Ishikawa (cell line): ENCODE results near the gene SMKR1.

Experiments
- CEBPB ChIP-seq: IDR thresholded peaks from 2 replicates; pipeline ENCODE4 v1.6.1; 2012
- CREB1 ChIP-seq: IDR thresholded peaks from 2 replicates; pipeline ENCODE4 v1.6.1; 2012; ENCODE audit warnings: low read depth
- EP300 ChIP-seq: IDR thresholded peaks from 2 replicates; pipeline ENCODE4 v1.6.1; 2012; ENCODE audit warnings: borderline replicate concordance
- FOXM1 ChIP-seq: IDR thresholded peaks from 2 replicates; pipeline ENCODE4 v1.6.1; 2012; ENCODE audit warnings: low read depth, borderline replicate concordance
- NFIC ChIP-seq: IDR thresholded peaks from 2 replicates; pipeline ENCODE4 v1.6.1; 2012
- RAD21 ChIP-seq: IDR thresholded peaks from 2 replicates; pipeline ENCODE4 v1.6.1; 2012; ENCODE audit warnings: low read depth
- REST ChIP-seq: IDR thresholded peaks from 2 replicates; pipeline ENCODE4 v1.6.1; 2012; ENCODE audit warnings: low read depth, mild to moderate bottlenecking
- TAF1 ChIP-seq: IDR thresholded peaks from 2 replicates; pipeline ENCODE4 v1.6.1; 2012; ENCODE audit warnings: low read depth, mild to moderate bottlenecking
- TCF12 ChIP-seq: IDR thresholded peaks from 2 replicates; pipeline ENCODE4 v1.6.1; 2012; ENCODE audit warnings: low read depth
- TEAD4 ChIP-seq: IDR thresholded peaks from 2 replicates; pipeline ENCODE4 v1.6.1; 2012
- YY1 ChIP-seq: IDR thresholded peaks from 2 replicates; pipeline ENCODE4 v1.6.1; 2012; ENCODE audit warnings: low read depth
- ZBTB7A ChIP-seq: IDR thresholded peaks from 2 replicates; pipeline ENCODE4 v1.6.1; 2012; ENCODE audit warnings: low read depth
- TF ChIP-seq, protein P1 (sequence below): IDR thresholded peaks from 2 replicates; pipeline ENCODE4 v1.6.1; 2012

DNA sequence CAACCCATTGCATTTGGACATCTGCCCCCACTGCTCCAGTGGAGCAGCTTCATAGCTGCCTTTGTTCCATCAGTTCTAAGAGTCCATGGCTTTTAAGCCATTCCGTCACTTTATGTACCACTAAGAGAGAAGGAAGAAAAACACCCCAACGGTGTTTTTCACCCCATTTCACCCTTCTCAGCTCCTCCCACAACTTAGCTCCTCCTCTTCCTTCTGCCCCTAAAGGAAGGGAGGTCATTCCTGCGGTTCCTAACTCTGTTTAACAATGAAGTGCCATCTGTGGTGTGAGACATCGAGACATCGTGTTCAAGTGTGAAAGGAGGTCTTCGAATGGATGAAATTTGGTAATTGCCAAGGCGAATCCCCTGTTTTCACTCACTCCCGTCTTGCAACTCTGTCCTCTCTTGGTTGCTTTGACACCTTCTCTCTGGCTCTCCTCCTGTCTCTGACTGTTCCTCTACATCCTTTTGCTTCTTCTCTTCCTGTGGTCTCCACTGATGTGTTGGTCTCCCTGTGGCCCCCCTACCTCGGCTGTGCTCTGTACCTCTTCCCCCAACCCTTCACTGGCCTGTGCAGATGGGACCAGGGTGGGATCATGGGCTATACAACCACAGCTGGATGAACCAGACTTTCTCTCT is 23.0 kb downstream of the SMKR1 start:
- no peak for TF ChIP-seq TCF12
- TF ChIP-seq REST, result no peak
- TF ChIP-seq EP300, result no peak
- no peak for TF ChIP-seq CREB1
- TF ChIP-seq CEBPB, result no peak
- no peak for TF ChIP-seq RAD21
- no peak for TF ChIP-seq ZBTB7A
- TF ChIP-seq TEAD4, result no peak
- no peak for TF ChIP-seq NFIC
- no peak for TF ChIP-seq FOXM1
- no peak for TF ChIP-seq YY1
- TF ChIP-seq, protein P1, sequence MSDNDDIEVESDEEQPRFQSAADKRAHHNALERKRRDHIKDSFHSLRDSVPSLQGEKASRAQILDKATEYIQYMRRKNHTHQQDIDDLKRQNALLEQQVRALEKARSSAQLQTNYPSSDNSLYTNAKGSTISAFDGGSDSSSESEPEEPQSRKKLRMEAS, result no peak
- no peak for TF ChIP-seq TAF1
